NCI-H2196 (cell line): ENCODE results near the gene ACSBG1.
A peak's percentile ranks its signal among the peaks of the same experiment; 100 is the strongest.
"Not testable (repeated sequence)": the region's sequence is repeated elsewhere in the genome, so short reads cannot be mapped to it uniquely, and the experiment has no call there.

Source experiments
- DNase-seq: peaks from one replicate; lab custom pipeline; 2025; ENCODE audit not compliant: unreplicated experiment; lab: John Stamatoyannopoulos, UW

Gene ACSBG1

DNA sequence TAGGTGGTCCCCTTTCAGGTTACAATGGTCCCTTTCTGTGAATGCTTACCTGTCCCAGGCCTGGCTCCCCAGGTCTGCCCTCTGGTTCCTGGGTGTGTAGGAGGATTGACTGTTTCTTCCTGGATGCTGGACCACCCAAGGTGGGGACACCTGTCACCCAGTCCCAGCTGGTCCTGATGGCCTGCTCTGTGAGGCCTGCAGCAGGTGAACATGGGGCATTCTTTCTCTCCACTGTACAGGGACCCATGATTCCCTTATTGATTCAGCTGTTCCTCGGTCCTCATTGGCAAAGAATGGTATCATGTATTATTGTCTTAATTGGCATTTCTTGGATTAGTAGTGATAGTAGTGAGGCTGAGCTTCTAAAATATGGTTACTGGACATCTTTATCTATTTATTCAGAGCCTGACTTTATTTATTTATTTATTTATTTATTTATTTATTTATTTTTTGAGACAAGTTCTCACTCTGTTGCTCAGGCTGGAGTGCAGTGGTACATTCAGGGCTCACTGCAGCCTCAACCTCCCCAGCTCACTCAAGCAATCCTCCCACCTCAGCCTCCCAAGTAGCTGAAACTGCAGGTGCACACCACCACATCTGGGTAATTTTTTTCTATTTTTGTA, 21.2 kb upstream of the ACSBG1 start:
- DNase-seq, result no peak

DNA sequence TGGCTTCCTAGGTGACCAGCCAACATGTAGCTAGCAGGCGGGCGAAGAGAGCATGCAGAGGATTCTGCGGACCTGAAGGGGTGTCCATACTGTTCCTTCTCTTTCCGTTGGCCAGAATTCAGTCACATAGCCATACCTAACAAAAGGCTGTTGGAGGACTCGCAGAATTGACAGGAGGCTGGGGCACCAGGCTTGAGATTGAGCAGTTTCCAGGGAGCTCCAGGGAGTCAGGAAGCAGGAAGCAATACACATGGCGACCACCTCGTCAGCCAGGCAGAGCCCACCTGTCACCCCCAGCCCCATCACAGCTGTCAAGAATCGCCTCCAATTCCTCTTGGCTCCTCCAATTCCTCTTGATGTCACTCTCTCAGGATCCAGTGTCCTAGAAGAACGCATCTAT, 16.8 kb upstream of the ACSBG1 start:
- DNase-seq, result no peak

DNA sequence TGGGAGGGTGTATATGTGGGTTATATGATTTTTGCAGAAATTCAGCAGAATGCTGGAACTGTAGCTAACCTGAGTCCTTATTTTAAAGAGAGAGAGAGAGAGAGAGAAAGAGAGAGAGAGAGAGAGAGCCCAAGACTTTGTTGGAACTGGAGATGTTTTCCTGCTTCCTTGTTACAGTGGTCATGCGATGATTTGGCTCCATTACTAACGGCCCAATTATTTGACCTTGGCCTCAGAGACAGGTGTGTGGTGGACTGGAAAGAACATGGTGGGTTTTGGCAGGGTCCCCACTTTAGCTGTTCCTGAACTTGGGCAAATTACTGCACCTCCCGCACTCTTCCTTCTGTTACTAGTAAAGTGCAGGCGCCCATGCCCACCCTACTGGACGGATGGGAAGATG, 14.8 kb upstream of the ACSBG1 start:
- DNase-seq, result no peak

DNA sequence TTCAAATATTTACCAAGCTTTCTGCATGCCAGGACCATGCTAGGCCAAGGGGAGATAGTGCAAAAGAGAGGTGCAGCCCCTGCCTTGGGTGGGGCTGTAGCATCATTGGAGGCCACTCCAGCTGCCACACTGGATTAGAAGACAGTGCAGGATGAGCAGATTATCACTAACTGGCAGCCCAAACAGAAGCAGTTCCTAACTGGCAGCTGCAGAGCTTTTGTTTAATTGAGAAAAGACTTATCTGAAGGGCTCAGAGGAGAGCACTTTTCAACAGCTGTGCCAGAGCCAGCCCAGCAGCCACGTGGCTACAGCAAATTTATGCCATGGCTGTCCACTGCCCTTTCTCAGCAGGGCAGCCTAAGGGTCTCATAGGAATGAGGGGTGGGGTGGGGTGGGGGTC, 13.5 kb upstream of the ACSBG1 start:
- DNase-seq, result no peak

DNA sequence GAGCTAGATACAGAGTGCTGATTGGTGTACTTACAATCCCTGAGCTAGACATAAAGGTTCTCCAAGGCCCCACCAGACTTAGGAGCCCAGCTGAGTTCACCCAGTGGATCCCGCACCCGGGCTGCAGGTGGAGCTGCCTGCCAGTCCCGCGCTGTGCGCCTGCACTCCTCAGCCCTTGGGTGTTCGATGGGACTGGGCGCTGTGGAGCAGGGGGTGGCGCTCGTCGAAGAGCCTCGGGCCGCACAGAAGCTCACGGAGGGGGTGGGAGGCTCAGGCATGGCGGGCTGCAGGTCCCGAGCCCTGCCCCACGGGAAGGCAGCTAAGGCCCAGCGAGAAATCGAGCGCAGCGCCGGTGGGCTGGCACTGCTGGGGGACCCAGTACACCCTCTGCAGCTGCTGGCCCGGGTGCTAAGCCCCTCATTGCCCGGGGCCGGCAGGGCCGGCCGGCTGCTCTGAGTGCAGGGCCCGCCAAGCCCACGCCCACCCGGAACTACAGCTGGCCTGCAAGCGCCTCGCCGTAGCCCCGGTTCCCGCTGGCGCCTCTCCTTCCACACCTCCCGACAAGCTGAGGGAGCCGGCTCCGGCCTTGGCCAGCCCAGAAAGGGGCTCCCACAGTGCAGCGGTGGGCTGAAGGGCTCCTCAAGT, 11.7 kb upstream of the ACSBG1 start:
- not testable (repeated sequence) for DNase-seq

DNA sequence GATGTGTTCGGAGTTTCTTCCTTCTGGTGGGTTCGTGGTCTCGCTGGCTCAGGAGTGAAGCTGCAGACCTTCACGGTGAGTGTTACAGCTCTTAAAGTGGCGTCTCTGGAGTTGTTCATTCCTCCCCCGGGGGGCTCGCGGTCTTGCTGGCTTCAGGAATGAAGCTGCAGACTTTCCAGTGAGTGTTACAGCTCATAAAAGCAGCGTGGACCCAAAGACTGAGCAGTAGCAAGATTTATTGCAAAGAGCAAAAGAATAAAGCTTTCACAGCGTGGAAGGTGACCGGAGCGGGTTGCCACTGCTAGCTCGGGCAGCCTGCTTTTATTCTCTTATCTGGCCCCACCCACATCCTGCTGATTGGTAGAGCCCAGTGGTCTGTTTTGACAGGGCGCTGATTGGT, 11.0 kb upstream of the ACSBG1 start:
- not testable (repeated sequence) for DNase-seq

DNA sequence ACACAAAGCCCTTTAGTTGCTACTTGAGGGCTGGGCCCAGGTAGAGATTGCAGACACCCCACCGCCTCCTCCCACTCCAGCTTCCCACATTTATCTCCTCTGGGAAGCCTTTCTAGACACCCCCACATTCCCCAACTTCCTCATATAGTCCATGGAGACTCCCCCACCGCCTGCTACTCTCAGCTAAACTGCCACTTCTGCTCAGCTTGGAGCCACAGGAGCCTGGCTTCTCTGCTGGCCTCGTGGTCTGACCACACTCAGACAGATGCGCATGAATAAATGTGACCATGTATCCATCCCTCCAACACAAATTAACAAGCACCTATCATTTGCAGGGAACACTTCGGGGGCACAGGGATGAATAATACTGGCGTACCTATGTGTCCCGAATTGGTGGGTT, 10.5 kb upstream of the ACSBG1 start:
- no peak for DNase-seq

DNA sequence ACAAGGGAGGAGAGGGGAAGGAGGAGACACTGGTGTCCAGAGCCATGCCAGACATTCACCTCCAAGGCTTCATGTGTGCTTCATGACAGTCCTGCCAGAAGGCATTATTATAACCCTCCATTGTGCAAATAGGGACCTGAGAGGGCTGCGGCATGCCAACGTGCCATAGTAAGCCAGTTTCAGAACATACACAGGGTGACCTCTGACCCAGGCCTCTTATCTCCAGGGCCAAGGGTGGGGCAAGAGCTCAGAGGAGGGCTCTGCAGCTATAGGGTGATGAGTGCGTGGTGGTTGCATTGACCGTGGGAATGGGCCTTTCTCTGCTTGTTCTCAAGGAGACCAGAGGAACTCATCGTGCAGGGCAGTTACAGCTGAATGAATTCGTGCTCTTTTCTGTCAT, 9.7 kb upstream of the ACSBG1 start:
- no peak for DNase-seq

DNA sequence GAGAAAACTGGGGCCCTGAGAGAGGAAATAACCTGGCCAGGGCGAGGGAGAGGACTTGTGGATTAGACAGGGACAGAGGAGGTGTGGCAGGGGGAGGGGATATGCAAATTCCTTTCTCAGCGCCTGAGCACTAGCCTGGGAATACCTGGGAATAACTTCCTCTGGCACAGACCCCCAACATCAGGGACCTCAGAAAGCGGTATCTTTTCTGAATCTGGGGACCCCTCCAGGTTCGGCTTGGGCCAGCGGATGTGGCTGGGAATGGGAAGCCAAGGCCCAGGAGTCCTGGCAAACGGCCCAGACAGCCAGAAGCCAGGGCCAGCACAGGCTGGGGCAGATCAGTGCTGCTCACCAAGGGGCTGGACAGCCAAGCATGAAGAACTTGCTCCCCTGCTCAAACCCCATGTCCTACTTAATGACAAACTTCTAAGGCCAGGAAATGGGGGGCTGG, 9.2 kb upstream of the ACSBG1 start:
- peak; percentile 13 for DNase-seq

DNA sequence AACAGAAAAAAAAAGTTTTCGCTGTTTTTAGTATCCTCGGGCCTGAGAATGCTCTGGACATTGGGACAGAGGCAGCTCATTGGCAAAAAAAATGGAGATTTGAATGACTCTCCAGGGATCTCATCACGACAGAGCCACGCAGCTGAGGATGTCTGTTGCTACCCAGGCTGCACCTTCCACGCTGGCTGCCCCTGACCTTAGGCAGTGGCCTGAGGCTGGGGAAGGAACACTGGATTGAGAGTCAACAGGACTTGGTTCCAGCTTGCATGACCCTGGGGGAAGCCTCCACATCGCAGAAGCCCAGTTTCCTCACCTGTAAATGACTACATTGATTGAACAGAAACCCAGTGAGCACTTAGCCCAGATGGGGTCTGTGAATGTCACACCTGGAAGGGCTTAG, 8.7 kb upstream of the ACSBG1 start:
- DNase-seq, result no peak

DNA sequence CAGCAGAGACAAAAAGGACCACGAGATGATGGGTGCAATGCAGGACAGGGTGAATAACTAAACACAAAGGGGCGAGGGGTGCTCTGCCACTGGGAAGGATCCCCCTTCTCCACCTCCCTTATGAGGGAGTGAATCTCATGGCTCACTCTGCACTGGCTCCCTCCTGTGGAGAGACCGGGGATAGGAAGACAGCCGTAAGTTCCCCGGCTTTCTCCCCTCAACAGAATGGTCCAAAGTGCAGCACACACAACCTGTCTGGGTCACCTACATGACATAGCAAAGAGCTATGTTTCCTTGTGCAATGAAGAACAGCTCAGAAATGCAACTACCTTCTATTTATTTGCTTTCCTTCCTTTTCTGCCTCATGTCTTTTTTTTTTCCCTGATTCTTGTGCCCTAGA, 7.8 kb upstream of the ACSBG1 start:
- peak; percentile 3 for DNase-seq

DNA sequence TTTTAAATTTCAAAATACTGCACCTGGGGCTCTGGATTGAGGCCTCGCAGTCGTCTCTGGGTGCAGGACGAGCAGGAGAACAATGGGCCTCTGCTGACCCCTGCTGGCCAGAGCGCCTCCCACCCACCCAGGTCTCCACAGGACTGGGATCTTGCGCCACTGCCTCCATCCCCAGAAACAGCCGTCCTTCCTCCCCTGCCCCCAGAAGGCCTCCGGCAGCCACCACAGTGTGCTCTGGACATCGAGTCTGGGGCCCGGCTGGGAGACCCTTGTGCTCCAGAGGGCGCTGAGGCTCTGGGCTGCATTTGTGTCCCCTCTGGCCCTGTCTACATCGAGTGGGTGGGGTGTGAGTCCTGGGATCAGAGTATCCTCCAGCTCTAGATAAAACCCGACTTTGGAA, 6.7 kb upstream of the ACSBG1 start:
- DNase-seq, result peak; percentile 64

DNA sequence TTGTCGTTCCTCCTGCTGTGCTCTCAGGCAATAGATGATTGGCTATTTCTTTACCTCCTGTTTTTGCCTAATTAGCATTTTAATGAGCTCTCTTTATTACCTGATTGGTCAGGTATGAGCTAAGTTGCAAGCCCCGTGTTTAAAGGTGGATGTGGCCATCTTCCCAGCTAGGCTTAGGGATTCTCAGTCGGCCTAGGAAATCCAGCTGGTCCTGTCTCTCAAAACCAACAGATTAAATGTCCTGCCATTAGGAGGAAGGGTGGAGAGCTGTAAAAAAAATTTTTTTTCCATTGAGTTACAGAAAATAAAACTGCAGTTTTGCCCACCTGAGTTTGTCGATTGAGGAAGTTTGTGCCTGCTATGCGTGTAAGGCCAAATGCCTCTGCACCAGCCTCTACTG, 5.4 kb upstream of the ACSBG1 start:
- no peak for DNase-seq

DNA sequence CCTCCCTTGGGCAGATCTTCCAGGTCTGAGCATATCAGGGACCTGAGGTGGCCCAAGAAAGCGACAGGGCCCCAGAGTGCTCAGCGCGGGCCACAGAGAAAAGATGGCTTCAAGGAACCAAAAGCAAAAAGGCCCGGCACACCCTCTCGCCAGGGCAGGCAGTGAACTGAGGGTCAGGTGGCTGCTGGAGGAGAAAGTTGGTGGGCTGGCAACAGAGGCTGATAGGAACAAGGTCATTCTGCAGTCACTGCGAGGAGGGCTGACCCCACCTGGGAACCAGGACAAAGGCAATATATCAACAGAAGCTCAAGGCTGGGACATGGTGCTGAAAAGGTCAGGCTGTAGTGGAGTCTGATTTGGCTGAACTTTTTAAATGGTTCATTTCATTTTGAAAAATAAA, 2.8 kb upstream of the ACSBG1 start:
- DNase-seq, result no peak

DNA sequence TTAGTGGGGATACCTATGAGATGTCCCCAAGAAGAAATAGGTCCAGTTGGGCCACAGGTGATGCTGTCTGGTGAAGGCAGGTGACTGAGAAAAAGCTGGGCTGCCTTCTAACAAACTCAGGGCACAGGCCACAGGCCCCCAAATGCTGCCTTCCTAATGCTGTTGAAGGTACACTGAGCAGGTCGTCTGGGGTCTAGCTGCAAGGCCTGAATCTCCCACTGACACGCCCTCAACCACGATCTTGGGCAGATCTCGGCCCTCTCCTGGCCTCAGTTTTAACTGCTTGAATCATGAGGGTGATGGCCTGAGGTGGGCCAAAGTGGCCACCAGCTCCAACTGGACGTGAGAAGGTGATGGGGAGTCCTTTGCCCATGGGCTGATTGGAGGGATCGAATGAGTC, 2.1 kb upstream of the ACSBG1 start:
- no peak for DNase-seq

DNA sequence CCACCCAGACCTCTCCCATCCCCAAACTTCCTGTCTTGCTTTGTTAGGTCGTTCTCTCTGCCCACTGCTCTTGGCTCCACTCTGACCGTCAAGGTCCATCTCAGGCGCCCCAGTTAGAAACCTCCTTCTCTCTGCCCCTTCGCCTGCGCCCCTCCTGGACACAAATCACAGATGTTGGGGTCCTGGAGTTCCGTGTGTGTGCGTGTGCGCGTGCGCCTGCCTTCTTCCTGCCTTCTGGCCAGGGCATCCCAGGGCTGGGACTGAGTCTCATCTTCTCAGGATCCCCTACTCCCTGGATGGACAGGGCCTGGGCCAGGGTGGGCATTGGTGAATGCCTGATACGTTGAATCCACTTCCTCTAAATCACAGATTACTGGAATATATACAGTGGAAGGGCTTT, 869 bp downstream of the ACSBG1 start:
- DNase-seq, result no peak

DNA sequence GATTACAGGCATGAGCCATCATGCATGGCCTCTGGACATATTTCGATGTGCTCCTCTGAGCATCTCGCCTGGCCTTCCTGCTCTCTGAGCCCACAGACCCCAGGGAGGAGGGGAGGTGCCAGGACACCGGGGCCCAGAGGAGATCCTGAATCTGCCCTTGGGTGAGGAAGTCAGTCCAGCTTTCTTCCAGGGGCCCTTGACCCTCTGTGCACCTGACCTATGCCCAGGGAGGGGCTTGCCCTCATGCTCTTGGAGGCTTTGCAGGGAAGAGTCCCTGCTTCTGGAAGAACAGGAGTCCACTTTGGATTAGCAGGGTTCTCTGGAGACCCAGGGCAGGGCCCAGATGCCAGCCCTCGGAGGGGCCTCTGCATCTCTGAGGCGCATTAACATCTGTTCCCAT, 1.4 kb downstream of the ACSBG1 start:
- DNase-seq, result no peak

DNA sequence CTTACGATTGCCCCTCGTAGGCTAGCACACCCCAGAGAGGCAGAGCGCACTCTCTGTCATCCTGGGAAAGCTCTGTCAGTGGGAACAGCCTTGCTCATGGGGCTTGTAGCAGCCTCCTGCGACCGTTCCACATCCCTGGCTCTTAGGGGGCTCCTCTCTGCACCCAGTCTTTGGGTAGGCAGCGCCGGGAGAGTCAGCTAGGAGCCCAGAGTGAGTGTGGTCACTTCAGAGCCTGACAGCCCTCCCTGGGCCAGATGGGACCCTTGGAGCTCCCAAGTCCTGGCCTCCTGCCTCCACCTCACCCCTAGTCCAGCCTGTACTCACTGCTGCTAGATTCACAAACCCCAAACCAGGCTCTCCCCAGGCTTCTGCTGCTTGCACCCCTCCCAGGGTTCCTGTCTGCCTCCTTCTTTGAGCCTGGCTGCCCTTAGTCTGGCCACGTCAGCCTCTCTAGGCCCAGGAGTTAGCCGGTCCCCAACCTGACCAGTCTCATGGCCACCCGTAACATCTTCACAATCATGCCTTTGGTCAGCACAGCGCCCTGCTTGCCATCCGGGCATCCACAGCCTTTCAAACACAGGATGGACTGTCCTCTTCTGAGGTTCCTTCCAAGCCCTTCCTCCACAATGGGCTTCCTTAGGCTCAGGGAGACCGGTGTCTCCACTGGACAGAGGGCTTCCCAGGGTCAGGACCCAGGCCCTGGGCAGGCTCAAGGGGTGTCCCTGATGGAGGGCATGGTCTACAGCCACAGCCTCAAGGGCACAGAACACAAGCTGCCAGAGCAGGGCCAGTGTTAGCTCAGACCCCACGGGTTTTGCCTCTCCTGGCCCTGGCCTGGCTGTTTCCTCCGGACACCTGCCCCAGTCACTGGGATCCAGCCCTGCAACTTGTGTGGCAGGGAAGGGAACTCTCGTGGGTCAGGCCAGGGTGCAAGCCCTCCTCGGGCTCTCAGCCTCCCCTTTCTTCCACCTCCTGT, 4.6 kb downstream of the ACSBG1 start:
- DNase-seq, result no peak

DNA sequence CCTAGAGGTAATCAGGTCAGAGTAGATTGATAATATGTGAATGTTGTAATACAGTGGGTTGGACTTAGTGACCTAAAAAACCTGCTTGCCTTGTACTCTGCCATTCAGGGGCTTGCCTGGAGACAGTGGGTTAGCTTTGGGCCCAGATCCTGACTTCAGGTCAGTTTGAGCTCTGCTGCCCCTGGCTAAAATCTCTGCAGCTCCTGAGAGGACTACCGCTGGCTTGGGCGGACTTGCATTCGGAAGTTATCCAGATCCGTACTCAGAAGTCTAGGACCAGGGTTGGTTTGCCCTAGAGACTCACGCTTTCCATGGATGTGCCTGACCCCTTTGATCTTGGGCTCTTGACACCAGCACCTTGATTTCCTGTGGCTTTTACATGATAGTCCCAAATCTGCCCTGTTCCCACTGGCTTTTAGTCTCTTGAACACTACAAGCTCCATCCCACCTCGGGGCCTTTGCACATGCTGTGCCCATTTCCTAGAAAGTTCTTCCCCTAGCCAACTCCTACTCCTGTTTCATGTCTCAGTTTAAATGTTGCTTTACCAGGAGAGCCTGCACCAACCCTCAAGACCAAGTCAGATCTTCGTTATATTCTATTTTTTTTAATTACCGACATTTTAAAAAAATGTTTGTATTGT, 5.9 kb downstream of the ACSBG1 start:
- no peak for DNase-seq

DNA sequence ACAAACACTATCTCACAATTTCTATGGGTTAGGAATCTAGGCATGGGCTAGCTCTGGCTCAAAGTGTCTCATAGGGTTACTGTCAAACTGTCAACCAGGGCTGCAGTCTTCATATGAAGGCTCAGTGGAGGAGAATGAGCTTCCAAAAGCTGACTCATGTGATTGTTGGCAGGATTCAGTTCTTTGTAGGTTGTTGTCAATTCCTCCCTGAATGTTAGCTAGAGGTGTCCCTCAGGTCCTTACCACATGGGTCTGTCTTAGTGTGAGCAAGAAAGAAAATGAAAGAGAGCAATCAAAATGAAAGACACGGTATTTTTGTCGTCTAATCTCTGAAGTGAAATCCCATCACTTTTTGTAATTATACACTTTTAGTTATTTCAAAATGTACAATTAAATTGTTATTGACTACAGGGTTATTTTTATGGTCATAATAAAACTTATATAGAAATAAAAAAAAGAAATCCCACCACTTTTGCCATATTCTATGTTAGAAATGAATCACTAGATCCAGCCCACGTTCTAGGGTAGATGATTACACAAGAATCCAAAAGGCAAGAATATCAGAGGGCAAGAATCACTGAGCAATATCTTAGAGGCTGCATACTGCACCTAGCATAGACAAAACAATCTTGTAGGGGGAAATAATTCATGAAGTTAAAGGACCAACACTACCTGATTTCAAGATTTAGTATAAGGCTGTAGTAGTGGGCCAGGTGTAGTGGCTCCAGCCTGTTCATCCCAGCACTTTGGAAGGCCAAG, 8.4 kb downstream of the ACSBG1 start:
- no peak for DNase-seq

DNA sequence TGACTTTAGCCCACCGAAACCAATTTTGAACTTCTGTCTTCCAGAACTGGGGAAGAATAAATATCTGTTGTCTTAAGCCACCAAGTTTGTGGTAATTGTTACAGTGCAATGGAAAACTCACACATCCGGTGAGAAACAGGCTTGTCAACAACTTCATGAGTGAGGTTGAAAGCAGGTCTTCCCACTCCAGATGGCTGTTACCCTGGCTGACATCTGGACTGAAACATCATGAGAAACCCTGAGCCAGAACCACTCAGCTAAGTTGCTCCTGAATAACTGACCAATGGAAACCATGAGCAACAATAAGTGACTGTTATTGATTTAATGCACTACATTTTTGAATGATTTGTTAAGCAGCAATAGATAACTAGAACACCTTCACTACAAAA, 10.3 kb downstream of the ACSBG1 start:
- DNase-seq, result no peak
